HG03066 (cell line): ENCODE results near the gene CDKN1B.

ENCODE experiments used
- ATAC-seq: cut with Tn5 transposase; IDR thresholded peaks from one replicate; pipeline ENCODE4 v1.9.1; 2021; ENCODE audit warnings: low read depth; ENCODE audit not compliant: unreplicated experiment

The CDKN1B gene

DNA sequence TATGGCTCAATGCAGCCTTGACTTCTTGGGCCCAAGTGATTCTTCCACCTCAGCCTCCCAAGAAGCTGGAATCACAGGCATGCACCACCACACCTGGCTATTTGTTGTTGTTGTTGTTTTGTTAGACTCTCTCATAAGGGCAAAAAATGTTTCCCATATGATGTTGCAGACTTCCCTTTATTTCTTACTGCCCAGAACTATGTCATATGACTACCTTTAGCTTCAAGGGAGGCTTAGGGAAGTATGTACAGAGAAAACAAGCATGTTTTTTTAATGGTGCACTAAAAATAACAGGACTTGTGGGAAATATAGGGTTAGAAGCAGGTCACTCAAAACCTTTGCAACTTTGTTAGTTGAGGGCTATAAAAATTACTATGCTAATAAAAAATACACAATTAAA, 16.9 kb upstream of the CDKN1B start:
- no peak for ATAC-seq

DNA sequence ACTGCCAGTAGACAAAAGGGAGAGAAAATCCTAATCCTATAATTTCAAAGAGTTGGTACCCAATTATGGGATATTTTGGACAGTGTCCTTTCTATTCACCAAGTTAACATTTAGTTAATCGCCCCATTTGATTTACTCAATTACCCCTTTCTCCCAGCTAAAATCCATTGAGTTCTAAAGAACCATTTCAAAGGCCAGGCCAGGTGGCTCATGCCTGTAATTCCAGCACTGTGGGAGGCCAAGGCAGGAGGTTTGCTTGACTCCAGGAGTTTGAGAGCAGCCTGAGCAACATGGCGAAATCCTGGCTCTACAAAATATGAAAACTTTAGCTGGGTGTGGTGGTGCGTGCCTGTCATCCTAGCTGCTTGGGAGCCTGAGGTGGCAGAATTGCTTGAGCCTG, 15.7 kb upstream of the CDKN1B start:
- no peak for ATAC-seq

DNA sequence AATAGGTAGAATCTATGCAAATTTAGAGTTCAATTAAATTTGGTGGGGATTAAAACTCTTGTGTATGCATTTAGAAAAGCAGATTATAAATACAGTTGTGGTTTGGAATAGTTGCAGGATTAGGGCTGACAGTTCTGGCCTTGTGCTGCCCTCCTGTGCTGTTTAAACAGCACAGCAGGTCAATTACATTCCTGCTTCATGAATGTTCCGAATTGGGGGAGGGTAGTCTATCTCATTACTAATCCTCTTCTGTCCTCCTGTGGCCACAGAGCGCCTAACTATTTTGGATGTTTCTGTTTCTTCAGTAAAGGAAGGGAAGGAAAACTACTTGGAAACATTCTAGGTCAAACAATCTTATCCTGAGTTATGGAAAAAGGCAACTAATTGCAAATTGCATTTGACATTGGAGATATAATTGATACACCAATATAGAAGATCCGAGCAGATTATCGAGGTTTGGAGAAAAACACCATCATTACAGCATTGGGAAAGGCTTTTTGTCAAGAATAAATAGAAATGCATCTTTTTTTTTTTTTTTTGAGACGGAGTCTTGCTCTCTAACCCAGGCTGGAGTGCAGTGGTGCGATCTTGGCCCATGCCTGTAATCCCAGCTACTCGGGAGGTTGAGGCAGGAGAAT, 12.5 kb upstream of the CDKN1B start:
- no peak for ATAC-seq

DNA sequence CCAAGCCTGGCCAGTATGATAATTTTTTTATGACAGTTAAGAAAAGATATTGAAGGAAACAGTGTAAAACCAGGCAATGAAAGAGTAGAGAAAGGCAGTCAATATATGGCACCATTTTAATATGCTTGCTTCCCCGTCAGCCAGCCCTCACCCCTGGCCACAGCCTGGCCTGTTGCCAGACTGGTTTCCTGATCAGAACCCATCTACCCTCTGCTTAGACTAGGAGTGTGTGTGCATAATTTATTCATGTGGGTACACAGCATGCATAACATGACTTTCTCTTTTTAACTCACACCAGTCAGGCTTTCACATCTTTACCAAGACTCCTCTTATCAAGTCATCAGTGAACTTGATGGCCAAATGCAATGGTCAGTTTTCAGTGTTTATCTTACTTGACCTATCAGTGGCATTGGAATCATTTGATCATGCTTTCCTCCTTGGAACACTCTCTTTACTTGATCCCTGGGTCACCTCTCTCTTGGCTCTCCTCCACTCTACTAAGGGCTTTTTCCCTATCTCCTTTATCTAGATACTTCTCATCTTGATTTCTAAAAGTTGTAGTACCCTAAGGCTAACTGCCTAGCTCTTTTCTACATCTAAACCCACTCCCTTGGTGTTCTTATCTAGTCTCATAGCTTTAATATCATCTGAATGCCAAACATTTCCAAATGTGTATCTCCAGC, 11.2 kb upstream of the CDKN1B start:
- ATAC-seq = no peak

DNA sequence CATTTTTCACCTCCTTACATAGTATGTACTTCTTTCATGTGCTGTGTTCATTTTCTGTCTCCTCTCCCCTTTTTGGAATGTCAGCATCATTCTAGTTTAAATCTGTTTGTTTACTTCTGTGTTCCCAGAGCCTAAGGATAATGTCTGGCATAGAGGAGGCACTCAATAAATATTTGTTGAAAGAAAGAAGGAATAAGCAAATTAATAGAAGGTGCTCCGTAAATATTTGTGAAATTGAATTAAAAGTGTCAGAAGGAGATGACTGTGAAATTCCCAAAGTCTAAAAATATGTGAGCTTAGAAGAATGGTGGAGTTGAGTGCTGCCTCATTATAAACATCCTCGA, 3.3 kb upstream of the CDKN1B start:
- no peak for ATAC-seq

DNA sequence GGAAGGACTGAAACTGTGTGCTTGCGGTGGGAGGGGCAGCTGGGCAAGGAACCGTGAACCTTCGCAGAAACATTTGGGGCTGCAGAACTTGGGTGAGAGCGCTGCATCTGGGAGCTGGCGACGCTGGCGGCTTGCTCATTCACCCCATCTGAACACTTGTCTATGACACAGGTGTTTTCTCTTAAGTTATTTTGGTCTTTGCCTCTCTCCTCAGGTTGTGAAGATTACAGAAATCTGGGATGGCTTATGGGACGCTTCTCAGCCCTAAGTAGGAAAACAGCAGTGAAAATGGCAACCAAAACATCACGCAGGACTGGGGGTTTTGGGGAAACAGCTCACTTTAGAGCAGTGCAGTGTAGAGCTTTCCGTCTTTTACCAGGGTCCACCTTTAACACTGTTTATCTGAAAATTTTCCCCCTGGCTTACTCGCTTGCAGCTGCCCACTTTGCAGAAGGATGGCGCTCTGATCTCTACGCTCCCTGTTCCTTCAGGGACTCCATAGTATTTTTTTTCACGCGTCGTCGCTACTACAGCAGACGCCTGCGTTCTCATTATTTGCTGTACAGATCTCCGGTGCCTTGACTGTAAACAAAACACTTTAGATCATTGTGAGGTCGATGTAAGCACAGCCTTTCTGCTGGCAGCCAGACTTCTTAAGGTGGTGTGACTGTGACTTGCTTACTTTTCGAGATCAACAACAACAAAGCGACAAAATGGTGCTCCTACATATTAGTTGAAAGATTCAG, 2.7 kb upstream of the CDKN1B start:
- no peak for ATAC-seq

DNA sequence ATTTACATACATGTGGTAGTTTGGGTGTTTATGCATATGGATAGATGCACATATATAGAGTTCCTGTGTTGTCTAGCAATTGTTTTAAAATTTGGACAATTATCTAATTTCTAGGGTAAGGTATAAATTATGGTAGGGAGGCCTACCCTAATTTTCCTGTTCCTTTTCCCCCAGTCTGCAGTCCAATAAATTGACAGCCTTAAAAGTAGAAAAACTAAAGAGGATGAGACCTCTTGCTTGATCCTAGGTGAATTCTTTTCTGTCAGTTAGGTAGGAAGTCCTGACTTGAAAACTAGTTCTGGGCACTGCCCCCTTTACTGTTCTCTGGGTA, 2.1 kb upstream of the CDKN1B start:
- no peak for ATAC-seq

DNA sequence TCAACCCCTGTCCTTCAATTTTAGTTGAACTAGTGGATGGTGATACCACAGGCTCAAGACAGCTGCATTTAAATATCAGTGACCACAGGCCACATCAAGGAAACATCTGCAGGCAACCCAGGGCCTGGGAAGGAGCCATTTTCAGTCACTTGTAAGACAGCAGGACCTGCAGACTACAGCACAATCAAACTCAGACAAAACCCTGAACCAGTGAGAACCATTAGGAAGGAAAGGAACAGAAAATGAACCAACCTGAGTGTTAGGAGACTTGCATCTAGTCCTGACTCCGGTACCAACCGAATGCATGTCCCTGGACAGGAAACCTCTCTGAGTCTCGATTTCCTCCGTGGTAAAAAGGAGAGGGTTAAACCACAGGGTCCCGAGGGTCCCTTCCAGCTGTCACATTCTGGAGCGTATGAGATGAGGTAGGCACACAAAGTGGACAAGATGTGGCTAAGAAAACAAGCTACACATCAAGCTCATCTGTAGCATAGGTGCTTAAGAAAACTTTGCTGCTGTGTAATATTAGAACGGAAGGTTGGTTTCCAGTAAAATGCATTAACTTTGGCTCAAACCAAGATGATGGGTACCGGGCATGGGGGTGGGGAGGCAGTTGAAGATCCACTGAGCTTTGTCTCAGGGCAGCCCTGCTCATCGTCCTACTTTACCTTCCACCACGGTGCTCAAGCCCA, 1.6 kb upstream of the CDKN1B start:
- ATAC-seq = peak; percentile 31

DNA sequence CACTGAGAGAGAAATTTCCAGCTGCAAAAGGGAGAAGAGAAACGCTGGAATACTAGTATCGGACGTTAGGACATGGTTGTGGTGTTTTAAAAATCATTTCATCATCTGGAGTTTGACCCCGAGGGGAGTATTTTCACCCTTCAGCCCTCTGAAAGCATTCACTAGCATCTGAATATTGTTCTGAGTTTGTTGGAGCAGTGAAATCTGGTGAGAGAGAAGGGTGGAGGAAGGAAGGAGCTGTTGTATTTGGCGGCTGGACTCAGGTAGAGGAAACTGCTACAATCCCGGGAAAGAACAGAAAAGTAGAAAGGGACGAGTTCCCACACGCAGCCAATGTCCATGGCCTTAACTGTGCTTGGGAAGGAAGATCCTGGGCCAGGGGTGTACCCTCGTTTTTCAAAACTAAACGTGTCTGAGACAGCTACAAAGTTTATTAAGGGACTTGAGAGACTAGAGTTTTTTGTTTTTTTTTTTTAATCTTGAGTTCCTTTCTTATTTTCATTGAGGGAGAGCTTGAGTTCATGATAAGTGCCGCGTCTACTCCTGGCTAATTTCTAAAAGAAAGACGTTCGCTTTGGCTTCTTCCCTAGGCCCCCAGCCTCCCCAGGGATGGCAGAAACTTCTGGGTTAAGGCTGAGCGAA, 896 bp upstream of the CDKN1B start:
- ATAC-seq = no peak

DNA sequence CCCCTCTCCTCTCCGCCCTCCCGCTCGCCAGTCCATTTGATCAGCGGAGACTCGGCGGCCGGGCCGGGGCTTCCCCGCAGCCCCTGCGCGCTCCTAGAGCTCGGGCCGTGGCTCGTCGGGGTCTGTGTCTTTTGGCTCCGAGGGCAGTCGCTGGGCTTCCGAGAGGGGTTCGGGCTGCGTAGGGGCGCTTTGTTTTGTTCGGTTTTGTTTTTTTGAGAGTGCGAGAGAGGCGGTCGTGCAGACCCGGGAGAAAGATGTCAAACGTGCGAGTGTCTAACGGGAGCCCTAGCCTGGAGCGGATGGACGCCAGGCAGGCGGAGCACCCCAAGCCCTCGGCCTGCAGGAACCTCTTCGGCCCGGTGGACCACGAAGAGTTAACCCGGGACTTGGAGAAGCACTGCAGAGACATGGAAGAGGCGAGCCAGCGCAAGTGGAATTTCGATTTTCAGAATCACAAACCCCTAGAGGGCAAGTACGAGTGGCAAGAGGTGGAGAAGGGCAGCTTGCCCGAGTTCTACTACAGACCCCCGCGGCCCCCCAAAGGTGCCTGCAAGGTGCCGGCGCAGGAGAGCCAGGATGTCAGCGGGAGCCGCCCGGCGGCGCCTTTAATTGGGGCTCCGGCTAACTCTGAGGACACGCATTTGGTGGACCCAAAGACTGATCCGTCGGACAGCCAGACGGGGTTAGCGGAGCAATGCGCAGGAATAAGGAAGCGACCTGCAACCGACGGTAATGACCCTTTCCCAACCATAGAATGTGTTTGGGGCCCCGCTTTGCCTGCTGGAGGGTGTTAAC, 615 bp downstream of the CDKN1B start:
- peak; percentile 8 for ATAC-seq

DNA sequence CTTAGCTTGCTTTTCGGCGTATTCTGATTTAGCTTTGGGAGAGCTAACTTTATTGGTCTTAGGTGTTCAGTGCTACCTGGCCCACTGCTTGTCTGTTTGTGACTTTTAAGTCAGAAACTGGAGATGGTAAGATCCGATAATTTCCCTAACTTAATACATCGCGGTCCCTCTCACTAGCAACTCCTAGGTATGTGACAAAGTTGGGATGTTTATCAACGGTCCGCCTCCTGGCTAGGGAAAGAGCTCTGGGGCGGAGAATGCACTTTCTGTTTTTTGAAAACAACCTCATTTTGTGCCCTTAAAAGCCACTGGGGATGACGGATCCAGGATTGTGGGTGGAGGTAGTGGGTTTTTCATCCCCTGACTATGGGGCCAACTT, 1.2 kb downstream of the CDKN1B start:
- no peak for ATAC-seq

DNA sequence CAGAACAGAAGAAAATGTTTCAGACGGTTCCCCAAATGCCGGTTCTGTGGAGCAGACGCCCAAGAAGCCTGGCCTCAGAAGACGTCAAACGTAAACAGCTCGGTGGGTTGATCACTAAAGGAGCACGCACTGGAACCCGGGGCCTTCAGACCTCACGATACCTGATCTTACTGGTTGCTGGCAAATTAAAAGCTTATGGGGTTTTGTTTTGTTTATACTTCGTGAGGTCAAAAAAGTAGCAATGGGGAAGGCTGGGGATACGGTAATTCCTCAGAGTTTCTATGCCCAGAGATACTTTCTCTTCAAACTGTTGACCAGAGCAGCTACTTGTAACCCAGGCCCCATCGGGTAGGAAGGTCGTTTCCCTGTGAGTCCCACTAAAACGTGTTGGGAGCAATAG, 1.7 kb downstream of the CDKN1B start:
- ATAC-seq = no peak

DNA sequence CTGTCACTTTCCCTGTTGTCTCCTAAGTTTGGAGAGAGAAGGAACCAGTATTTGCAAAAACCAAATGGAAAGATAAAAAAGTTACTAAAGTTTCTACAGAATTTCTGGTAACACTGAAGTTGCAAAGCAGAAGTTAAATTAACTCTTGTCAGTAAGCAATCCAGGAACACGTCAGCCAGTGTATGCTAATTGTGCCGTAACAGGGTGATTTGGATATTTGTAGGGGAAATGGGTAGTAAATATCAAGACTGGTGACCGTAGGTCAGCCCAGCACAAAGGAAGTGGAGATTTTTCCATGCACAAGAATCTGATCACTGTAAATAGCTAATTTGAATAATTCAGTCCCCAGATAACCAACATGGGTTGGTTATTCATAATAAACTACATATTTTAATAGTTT, 2.3 kb downstream of the CDKN1B start:
- no peak for ATAC-seq

DNA sequence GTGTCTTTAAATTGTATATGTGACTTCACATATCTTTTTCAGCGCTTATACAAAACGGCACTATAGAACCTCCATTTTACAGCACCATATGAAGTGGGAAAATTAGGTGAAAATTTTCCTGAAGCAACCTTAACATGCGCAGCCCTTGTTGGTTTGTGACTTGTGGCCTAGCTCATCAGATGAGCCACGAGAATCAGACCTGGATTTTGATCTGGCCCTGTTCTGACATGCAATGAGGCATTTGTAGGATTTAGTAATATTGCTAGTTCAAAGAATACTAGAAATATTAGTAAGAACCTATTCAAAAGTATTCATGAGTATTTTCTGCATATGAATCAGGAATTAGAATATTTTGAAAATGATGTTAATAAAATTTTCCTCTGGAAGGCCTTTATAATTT, 2.9 kb downstream of the CDKN1B start:
- ATAC-seq = no peak

DNA sequence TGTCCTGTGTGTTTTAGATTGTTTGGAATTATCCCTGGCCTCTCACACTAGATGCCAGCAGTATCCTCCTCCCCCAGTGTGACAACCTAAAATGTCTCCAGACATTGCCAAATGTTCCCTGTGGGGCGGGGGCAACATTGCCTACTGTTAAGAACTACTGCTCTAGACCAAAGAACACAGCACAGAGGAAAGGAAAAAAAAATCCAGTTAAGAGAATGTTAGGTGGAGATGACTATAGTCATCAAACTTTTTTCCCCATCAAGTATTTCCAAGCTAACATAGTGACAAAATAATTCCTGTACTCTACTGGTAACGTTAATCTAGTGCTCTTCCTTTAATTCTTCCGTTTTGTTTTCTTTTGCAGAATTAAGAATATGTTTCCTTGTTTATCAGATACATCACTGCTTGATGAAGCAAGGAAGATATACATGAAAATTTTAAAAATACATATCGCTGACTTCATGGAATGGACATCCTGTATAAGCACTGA, 3.5 kb downstream of the CDKN1B start:
- no peak for ATAC-seq

DNA sequence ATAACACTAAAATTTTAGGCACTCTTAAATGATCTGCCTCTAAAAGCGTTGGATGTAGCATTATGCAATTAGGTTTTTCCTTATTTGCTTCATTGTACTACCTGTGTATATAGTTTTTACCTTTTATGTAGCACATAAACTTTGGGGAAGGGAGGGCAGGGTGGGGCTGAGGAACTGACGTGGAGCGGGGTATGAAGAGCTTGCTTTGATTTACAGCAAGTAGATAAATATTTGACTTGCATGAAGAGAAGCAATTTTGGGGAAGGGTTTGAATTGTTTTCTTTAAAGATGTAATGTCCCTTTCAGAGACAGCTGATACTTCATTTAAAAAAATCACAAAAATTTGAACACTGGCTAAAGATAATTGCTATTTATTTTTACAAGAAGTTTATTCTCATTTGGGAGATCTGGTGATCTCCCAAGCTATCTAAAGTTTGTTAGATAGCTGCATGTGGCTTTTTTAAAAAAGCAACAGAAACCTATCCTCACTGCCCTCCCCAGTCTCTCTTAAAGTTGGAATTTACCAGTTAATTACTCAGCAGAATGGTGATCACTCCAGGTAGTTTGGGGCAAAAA, 4.1 kb downstream of the CDKN1B start:
- ATAC-seq = no peak

DNA sequence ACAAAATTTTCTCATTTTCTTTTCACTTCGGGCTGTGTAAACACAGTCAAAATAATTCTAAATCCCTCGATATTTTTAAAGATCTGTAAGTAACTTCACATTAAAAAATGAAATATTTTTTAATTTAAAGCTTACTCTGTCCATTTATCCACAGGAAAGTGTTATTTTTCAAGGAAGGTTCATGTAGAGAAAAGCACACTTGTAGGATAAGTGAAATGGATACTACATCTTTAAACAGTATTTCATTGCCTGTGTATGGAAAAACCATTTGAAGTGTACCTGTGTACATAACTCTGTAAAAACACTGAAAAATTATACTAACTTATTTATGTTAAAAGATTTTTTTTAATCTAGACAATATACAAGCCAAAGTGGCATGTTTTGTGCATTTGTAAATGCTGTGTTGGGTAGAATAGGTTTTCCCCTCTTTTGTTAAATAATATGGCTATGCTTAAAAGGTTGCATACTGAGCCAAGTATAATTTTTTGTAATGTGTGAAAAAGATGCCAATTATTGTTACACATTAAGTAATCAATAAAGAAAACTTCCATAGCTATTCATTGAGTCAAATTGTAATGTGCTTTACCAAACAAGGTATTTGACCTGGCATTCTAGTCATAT, 4.8 kb downstream of the CDKN1B start:
- no peak for ATAC-seq

DNA sequence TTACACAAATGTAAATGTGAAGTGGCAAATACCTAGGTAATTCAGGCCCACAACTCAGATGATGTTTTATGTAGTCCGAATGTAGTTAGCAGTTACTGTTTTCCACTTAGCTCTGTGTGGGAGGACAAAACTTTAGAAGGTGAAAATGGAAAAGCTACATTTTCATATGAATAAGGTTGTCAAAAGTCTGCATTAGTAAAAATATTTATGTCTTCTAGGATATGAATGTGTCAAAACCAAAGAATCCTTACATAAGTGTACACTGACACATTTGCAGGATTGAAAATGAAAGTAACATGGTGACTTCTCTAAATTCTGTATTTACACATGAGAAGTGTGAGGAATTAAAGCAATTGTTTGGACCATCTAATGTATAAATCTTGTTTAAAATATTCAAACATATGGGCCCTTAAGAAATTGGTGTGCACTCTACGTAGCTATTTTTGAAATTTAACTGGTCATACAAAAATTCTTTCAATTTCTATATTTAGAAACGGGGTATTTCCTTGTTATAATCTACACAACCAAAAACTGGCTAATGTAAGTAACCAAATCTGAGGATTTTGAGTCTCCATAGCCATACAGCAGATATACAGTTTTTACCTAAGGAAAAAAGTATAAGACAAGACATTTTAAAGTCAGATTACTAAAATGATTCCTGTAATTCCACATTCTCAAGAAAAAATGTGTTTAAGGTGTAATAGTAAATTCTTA, 5.4 kb downstream of the CDKN1B start:
- ATAC-seq = no peak

DNA sequence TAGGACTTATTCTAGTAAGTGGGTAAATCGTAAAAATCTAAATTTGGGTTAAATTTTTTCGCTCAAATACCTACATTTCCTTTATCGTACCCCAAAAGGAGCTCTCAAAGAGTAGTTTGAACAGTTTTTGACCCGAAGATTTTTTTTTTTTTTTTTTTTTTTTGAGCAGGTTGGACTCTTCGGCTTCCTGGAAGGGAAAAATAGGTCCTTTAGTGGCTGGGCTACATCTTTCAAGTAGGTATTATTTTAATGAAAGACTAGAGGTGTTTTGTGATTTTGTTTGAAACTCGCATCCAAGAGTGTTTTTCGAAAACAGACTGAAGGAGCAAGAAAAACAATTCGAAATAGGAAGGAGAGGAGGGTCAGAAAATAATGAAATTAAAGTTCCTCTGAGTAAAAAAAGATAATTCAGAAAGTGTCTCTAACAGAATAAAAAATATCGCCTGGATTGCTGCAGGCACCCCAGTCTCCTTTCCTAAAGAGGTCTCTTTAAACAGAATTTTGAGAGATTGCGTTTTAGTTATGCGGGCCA, 6.0 kb downstream of the CDKN1B start:
- no peak for ATAC-seq
